NCI-H2081 (cell line): ENCODE results near the gene KCNK7.
"Not testable (repeated sequence)": the region's sequence is repeated elsewhere in the genome, so short reads cannot be mapped to it uniquely, and the experiment has no call there.

Experiments
- DNase-seq, 2 experiments: peaks; one replicate each; lab custom pipeline; 2025; lab: John Stamatoyannopoulos, UW

KCNK7 gene

DNA sequence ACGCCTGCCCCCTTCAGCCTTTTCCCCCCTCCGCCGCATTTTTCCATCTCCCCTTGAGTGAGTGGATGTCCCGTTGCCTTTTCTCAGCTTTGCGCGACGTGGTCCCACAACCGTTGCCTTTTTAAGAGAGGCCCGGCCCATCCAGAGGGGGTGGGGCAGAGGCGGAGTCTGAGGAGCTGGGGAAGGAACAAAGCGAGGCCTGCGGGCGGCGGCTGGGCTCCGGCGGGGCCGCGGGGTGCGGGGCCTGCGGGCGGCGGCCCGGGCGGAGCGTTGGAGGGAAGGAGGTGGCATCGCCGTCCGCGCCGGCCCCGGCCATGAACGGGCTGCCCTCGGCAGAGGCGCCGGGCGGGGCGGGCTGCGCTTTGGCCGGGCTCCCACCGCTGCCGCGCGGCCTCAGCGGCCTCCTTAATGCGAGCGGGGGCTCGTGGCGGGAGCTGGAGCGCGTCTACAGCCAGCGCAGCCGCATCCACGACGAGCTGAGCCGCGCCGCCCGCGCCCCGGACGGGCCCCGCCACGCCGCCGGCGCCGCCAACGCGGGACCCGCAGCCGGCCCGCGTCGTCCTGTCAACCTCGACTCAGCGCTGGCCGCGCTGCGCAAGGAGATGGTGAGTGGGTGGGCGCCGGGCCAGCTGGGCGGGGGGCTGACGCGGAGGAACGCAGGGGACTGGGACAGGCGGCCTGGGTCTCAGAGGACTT lies 23.1 kb downstream of the KCNK7 start, which contains the start of gene FAM89B:
Gene FAM89B, plus strand, starts transcription at position 183 of the 696 bp plus-strand sequence. Its CDS starts 132 bp downstream, at position 315.
- DNase-seq: peak; percentile 76

DNA sequence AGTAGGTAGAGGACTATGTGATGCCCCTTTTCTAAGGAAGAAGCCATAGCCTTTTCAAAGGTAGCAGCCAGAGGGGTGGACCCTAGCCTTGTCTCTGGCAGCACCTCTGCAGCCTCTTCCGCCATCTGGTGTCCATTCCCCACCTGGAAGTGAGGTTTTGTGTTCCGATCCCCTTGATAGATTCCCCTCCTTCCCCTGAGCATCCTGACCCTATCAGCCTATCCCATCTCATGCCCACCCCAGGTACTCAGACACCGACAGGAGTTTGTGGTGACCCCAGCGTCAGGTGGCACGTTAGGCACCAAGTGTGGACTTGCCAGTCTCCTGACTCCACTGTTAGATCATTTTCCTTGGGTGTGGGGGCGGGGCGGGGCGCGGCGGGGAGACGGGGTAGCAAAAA lies 23.7 kb downstream of the KCNK7 start:
- DNase-seq: peak; percentile 39 to 67

DNA sequence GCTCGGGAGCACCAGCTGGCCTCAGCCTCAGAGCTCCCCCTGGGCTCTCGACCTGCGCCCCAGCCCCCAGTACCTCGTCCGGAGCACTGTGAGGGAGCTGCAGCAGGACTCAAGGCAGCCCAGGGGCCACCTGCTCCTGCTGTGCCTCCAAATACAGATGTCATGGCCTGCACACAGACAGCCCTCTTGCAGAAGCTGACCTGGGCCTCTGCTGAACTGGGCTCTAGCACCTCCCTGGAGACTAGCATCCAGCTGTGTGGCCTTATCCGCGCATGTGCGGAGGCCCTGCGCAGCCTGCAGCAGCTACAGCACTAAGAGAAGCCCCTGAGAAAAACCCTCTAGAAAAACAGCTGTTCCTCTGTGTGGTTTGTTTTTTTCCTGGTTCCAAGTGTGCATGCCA lies 24.2 kb downstream of the KCNK7 start:
- no peak for DNase-seq

DNA sequence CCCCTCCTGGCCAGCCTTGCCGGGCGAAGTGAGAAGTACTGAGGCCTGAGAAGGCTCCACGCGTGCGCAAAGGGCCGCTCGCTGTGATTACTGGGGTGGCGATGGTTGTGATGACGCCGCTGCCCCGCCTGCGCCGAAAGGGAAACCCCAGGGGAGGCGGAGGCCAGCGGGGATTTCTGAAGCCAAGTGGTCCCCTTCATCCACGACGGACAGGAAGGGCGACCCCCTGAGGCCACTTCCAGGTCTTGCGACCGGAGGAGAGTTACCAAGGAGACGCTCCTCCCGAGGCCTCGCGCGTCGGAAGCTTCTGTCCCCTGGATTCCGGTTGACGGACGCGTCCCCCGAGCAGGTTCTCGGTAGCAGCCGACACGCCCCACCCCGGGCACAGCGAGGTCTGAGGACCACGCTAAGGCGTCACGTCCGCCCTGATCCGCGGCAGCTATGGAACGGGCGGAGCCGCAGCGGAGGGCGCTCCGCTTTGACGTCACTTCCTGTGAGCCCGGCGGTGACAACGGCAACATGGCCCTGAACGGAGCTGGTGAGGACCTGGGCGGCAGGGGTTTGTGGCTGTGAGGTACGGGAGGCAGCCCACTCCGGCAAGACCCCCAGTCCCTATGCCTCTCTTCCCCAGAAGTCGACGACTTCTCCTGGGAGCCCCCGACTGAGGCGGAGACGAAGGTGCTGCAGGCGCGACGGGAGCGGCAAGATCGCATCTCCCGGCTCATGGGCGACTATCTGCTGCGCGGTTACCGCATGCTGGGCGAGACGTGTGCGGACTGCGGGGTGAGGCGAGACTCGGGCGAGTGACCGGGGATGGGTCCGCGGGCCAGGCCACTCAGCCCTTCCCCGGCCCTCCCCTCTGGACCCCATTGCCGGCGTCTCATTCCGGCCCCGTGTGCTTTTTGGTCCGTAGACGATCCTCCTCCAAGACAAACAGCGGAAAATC lies 25.4 kb downstream of the KCNK7 start, which contains the start of gene ZNRD2:
Gene ZNRD2, plus strand, starts transcription at position 505 of the 946 bp plus-strand sequence. Its CDS starts 15 bp downstream, at position 520.
- peak; percentile 95 to 97 for DNase-seq

DNA sequence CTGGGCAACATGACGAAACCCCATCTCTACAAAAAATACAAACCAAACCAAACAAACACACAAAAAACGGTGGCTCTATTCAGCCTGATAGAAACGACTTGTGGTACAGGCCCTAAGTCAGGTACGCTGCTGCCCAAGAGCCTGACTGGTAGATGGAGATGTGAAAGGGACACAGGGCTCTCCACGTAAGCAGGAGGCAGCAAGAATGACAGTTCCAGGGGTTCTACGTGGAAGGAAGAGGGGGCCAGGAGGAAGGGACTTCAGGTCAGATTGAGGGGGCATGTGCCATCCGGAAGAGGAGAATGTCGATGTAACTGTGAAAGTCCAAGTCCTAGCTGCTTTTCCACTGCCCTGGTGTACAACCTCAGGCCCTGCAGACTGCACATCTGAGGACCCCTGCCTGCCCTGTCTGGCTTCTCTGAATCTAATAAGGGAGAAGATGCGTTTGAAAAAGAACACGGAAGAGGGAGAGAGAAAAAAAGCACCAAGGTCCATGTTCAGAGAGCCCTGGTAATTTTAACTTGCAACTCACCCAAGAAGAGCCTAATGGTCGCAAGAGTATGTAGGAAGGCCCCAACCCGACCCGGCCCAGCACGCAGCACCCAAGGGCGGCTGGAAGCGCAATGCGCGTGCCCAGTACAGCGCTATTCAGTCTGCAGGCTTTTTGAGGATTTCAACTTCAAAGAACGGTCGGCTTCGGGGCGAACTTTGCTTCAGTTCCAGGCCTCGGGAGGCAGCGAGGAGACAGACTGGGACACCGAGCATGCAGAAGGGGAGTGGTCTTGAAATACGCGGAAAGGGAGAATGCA lies 26.2 kb downstream of the KCNK7 start:
- DNase-seq: no peak

DNA sequence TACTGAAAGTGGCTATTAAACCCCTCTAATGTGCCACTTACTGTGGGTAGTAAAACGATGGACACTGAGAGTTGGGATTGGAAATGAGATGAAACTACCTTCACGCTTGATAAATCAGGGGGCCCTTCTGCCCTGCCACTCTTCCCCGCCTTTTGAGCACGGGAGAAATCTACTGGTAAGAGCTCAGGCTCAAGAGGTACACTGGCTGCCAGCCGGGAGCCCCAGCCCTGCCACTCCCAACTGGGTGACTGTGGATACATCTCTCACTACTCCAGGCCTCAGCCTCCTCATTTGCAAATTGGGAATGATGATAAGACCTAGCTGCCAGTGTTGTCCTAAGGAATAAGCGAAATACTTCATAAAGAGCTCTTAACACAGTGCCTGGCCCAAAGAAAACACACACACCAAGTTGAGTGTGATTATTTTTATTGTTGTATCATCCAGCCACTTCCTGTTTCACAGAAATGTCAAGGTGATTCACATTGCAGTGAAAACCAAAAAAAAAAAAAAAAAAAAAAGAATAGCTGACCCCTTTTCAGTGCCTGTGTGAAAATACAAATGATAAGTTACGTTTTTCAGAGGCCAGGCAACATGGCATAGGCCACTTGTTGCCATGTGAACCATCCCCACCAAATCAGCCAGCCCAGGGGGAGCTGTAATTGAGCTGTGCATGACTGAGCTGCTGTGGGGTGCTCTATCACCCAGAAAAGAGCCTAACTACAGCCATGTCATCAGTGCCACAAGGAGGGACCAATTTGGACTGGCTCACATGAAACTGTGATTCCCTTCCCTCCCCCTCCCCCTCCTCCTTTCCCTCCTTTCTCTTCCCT lies 29.8 kb downstream of the KCNK7 start:
- DNase-seq: no peak

DNA sequence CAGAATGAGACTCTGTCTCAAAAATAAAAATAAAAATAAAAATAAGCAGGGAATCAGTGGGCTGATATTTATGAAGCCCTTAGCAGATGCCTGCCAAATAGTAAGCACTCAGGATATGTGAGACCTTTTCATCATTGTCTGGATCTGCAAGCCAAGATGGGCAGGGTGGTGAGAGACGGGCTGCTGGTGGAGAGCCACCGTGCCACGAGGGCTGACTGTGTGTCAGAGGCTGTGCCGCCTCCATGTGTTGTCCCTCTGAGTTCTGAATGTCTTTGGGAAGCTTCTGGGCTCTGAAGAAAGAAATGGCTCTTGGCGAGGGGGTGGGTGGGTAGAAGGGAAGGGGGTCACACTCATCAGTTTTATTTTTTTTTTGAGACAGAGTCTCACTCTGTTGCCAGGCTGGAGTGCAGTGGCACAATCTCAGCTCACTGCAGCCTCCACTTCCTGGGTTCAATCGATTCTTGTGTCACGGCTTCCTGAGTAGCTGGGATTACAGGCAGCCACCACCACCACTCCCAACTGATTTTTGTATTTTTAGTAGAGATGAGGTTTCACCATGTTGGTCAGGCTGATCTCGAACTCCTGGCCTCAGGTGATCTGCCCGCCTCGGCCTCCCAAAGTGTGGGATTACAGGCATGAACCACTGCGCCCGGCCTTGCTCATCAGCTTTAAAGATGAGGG lies 30.6 kb downstream of the KCNK7 start:
- DNase-seq: not testable (repeated sequence)

DNA sequence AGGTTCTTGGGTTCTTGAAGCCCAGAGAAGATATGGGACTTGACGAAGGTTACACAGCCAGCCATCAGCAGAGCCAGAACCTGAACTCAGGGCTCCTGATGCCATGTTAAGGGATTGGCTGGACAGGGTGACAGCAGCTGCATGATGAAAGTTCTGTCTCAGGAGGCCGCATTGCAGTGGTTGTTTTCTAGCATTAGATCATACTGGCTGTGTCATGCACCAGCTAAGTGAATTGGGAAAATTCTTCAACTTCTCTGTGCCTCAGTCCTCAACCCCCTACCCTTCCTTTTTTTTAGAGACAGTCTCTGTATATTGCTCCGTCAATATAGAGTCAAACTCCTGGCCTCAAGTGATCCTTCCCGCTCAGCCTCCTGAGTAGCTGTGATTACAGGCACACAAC lies 32.0 kb downstream of the KCNK7 start:
- DNase-seq: no peak

DNA sequence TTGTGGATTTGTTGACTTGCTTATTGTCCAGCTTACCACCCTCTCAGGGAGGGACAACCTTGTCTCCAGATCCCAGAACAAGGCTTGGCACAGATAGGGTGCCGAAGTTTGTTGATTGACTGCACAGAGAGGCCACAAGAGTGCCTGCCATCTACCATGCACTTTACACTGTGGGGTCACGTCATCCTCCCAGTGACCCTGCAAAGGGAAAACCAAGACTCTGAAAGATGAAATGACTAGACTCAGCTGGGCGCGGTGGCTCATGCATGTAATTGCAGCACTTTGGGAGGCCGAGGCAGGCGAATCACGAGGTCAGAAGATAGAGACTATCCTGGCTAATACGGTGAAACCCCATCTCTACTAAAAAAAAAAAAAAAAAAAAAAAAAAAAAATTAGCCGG lies 32.8 kb downstream of the KCNK7 start:
- DNase-seq: no peak

DNA sequence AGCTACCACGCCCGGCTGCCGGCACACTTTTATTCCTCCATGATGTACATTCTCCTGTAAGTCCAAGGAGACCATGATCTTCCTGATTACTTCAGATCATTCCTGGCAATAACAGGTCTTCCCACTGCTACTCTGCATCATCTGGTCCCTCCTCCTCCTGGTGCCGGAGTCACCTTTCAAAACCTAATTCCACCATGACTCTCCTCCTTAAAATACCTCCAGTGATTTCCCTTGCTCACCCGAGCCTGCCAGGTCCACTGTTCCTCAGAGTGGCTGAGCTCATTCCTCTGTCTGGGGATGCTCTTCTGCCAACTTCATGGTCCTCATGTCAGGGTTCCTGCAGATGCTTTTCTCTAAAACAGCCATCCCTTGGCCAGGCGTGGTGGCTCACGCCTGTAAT lies 33.6 kb downstream of the KCNK7 start:
- no peak for DNase-seq

DNA sequence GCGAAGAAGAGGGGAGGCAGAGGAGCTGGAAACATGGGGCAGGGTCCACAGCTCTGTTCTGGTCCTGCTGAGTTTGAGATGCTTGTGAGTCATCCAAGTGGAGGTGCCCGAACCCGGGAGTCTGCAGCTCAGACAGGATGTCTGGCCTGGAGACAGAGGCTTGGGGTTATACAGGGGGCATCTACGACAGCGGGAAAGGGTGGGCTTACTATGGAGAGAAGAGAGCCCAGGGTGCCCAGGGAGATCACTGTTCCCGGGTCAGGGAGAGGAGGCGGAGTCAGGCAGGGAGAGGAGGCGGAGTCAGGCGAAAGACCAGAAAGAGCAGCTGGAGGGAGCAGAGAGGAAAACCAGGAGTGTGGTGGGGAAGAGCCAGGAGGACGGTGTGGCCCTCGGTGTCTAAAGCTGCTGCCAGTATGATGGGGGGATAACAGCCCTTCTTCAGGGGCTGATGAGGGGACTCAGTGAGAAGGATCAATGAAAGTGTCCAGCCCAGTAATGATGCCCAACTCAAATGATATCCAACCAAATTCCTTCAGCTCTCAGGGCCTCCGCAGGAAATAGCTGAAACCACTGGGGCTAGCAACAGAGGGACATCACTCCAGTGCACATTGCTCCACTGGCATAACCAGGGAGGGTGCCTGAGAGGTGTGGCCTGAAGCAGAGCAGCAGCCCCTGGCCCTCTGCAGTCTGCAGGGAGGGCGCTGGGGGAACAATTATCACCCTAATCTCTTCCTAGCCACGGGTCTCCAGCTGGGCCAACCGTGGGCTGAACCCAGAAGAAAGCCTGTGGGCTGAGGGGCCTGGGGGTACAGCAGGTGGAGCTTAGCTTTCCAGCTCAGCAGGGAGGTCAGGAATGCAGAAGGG lies 34.8 kb downstream of the KCNK7 start:
- no peak for DNase-seq

DNA sequence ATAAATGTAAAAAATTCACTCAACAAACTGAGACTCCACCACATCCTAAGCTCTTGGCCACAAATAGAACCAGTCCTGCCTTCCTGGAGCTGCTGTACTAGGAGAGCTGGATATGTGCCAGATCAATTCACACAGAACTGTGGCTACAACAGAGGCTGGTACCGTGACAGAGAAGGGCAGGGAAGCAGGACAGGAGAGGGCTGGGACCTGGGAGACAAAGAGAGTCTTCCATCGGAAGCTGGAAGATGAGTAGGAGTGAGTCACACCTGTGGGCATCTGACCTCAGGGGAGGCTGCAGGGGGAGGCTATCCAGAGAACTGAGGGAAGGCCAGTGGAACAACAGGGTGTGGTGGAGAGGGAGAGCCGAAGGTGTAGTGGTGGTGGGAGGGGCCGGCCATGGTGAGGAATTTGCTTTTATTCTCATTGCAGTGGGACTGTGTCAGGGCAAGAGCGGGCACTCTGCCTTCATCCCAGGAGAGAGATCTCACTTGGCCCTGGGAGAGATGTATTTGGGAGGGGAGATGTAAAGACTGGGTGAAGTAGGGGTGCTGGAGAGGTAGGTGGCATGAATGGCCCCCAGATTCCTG lies 35.6 kb downstream of the KCNK7 start:
- peak; percentile 18 to 33 for DNase-seq

DNA sequence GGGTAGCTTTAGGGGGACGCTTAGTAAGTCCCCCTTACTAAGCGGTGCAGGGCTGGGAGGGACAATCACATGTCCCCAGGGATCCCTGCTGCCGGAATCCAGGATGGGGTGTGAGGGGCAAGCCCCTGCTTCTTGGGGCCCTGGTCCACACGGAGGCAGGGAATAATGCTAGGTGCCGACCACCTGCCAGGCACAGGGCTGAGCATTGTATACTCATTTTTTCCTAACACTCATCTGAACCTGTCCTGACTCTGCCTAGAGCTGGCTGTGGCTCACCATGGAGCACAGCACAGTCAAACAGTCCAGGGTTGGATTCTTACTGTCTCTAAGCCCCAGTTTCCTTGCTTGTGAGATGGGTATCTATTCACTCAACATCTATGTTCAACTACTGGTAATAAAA lies 36.1 kb downstream of the KCNK7 start:
- no peak for DNase-seq

DNA sequence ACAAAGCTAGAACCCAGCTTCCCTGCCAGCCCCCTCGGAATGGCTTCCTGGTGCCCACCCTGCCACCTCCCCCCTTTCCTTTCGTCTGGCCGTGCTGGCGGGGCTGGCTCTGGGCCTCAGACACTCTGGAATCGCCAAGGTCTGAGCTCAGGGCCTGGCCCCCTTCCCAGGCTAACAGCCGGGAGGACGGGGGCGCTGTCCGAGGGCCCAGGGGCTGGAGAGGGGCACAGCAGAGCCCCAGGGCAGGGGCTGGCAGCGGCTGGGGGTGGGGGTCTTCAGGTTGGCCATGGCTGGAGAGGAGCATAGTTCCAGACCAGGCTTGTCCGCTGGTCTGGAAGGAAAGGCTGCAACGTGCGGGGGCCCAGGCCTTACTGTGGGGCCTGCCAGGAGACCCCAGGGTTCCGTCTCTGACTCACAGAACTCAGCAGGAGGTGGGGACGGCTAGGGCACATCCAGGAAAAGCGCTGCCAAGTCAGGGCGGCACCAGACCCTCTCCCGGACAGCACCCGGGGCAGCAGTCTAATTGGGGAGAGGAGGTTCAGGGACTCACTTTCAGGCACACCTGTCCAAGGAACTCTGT lies 36.6 kb downstream of the KCNK7 start:
- DNase-seq: peak in 1 of 2 experiments; percentile 35

DNA sequence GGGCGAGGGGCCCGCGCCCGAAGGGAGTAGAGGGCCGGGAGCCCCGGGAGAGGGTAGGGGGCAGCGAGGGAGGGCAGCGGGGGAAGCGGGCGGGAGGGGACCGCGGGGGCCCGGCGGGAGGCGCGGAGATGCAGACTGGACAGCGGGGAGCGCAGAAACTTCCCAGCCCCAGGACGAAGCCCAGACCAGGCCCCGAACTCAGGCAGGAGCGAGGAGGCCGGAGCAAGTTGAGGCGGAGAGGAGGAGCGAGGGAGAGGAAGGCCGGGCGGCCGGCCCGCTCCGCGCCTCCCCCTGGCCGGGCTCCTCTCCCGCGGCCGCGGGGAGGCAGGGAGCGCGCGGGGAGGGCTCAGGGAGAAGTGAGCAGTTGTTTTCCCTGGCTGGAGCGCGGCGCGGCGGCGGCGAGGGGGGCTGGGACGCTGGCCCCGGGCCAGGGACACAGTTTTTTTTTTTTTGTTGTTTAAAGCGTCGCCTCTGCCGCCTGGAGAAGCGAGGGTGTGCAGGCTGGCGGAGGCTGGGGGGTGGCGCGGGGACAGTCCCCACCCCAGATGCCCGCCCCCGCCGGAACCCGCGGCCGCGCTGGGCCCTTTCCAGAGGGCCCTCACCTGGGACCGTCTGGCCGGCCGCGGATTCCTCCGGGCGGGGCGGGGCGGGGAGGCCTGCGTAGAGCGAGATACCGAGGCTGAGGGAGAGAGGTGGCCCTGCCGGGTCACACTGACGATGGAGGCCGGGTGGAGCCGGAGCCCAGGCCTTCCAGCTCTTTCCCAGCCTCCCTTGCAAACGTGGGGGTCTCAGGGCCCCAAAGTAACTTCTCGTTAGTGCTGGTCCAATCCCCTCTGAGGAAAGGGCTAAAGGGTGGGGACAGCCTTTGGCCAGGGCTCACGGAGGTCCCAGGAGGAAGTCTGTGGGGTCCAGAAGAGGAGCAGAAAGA lies 37.3 kb downstream of the KCNK7 start, which contains the start of gene LTBP3:
Gene LTBP3, minus strand, starts transcription at position 358 of the 928 bp plus-strand sequence. CDS start 400 bp downstream, outside the sequence.
- DNase-seq: peak; percentile 36 to 55

DNA sequence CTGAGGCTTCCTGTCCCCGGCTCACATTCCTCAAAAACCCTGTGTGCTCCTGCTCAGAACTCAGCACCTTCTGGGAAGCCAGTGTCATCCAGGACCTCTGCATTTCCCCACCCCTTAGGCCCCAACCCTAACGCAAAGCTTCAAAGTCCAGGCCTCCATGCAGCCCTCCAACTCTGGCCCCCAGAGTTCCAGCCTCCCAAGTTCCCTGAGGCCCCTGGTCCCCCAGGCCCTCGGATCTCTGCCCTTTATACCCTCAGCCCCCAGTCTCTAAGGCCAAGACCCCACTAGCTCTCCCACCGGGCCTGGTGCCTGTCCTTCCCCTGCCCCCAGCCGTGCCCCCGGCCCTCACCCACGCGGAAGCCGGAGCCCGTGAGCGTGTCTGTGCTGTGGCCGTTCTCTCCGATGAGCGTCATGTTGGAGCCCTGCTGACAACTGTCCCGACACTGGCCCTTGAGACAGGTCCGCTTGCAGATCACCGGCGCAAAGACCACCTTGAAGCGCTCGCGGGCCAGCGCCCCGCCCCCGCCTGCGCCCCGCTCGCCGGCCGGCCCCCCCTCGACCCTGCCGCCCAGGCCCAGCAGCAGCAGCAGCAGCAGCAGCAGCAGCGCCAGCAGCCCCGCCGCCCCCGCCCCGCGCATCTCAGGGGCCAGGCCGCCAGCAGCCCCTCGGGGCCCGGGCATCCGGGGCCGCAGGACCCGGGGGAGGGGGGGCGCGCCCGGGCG lies 38.2 kb downstream of the KCNK7 start:
- DNase-seq: no peak
